ENCODE measurements around the gene NQO2.

NQO2 gene

DNA sequence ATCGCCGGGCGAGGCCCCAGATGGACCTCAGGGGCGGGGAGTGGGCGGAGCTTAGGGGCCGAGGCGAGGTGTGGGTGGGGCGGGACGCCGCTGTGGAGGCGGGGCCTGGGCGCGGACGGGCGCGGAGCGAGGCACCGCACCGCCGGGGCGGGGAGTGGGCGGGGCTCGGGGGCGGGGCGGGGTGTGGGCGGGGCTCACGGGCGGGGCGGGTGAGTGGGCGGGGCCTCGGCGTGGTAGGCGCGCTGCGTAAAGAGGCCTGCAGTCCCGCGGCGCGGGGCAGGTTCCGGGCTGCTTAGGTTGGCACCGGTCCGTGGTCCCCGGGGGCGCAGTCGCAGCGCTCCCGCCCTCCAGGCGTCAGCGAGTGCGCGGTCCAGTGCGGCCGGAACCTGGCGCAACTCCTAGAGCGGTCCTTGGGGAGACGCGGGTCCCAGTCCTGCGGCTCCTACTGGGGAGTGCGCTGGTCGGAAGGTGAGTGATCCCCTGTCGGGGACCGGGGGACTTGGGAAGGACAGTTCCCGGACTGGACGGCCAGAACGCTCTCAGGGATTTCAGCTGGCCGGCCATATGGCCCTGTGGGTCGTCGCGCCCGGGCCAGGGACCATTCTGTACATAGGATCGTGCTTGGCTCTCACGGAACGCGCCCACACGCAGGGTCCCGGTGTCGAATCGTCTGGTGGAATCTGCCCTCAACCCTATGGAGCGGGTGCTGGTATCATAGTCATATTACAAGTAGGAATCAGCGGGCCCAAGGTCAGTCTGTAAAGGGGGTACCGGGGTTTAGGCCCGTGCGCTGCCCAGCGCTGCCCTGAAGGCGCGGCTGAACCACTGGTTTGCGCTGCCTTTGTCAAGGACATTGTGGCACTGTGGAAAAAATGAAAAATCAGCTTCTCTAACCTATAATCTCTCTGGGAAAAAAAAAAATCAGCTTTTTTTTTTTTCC lies at the start of gene NQO2 (continued):
- no peak for TF ChIP-seq ZNF26 (tag by site-specific recombination; IDR thresholded peaks at IDR 0.05)
- TF ChIP-seq ZNF174 (tag by site-specific recombination; IDR thresholded peaks at IDR 0.05): no peak
- no peak for TF ChIP-seq ZNF670 (tag by site-specific recombination; IDR thresholded peaks at IDR 0.05; ENCODE audit: low read depth)
- TF ChIP-seq ZNF404 (tag by site-specific recombination; IDR thresholded peaks at IDR 0.05): no peak
- TF ChIP-seq ZBTB6 (tag by site-specific recombination; IDR thresholded peaks at IDR 0.05): no peak
- TF ChIP-seq ZNF223 (tag by site-specific recombination; IDR thresholded peaks at IDR 0.05): no peak
- TF ChIP-seq ZNF571 (tag by site-specific recombination; IDR thresholded peaks at IDR 0.05): no peak
- TF ChIP-seq REPIN1 (tag by site-specific recombination; IDR thresholded peaks at IDR 0.05; ENCODE audit: low read depth): no peak
- TF ChIP-seq ZNF549 (tag by site-specific recombination; IDR thresholded peaks at IDR 0.05): no peak
- TF ChIP-seq ZNF645 (tag by site-specific recombination; IDR thresholded peaks at IDR 0.05): no peak
- TF ChIP-seq ZNF521 (tag by site-specific recombination; IDR thresholded peaks at IDR 0.05): no peak
- no peak for TF ChIP-seq ZNF843 (tag by site-specific recombination; IDR thresholded peaks at IDR 0.05)
- no peak for TF ChIP-seq ZNF132 (tag by site-specific recombination; IDR thresholded peaks at IDR 0.05; ENCODE audit: borderline replicate concordance)
- no peak for TF ChIP-seq BCL11A (tag by site-specific recombination; IDR thresholded peaks at IDR 0.05; ENCODE audit: low read depth)
- peak; percentile 77 for TF ChIP-seq SP2 (tag by site-specific recombination; IDR thresholded peaks at IDR 0.05)
- TF ChIP-seq ZNF354C (tag by site-specific recombination; IDR thresholded peaks at IDR 0.05; ENCODE audit: borderline replicate concordance, low read depth): no peak
- no peak for TF ChIP-seq ZNF776 (tag by site-specific recombination; IDR thresholded peaks at IDR 0.05; ENCODE audit: borderline replicate concordance)
- TF ChIP-seq, protein P1, sequence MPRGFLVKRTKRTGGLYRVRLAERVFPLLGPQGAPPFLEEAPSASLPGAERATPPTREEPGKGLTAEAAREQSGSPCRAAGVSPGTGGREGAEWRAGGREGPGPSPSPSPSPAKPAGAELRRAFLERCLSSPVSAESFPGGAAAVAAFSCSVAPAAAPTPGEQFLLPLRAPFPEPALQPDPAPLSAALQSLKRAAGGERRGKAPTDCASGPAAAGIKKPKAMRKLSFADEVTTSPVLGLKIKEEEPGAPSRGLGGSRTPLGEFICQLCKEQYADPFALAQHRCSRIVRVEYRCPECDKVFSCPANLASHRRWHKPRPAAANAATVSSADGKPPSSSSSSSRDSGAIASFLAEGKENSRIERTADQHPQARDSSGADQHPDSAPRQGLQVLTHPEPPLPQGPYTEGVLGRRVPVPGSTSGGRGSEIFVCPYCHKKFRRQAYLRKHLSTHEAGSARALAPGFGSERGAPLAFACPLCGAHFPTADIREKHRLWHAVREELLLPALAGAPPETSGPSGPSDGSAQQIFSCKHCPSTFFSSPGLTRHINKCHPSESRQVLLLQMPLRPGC (tag by site-specific recombination; IDR thresholded peaks at IDR 0.05): no peak
- TF ChIP-seq, protein P2, sequence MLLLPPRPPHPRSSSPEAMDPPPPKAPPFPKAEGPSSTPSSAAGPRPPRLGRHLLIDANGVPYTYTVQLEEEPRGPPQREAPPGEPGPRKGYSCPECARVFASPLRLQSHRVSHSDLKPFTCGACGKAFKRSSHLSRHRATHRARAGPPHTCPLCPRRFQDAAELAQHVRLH (tag by site-specific recombination; IDR thresholded peaks at IDR 0.05): no peak
- TF ChIP-seq GFI1B (tag by site-specific recombination; IDR thresholded peaks at IDR 0.05): no peak
- no peak for TF ChIP-seq MEIS1 (CRISPR knock-in tag; IDR thresholded peaks at IDR 0.05; ENCODE audit: borderline replicate concordance)
- TF ChIP-seq KLF16 (tag by site-specific recombination; IDR thresholded peaks at IDR 0.05): no peak
- no peak for TF ChIP-seq ZNF791 (tag by site-specific recombination; IDR thresholded peaks at IDR 0.05)
- peak; percentile 48 for TF ChIP-seq SP7 (tag by site-specific recombination; IDR thresholded peaks at IDR 0.05)
- no peak for TF ChIP-seq ZEB2 (tag by site-specific recombination; IDR thresholded peaks at IDR 0.05)
- TF ChIP-seq, protein P3, sequence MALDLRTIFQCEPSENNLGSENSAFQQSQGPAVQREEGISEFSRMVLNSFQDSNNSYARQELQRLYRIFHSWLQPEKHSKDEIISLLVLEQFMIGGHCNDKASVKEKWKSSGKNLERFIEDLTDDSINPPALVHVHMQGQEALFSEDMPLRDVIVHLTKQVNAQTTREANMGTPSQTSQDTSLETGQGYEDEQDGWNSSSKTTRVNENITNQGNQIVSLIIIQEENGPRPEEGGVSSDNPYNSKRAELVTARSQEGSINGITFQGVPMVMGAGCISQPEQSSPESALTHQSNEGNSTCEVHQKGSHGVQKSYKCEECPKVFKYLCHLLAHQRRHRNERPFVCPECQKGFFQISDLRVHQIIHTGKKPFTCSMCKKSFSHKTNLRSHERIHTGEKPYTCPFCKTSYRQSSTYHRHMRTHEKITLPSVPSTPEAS (tag by site-specific recombination; IDR thresholded peaks at IDR 0.05): no peak
- no peak for TF ChIP-seq ZNF202 (tag by site-specific recombination; IDR thresholded peaks at IDR 0.05; ENCODE audit: borderline replicate concordance)
- no peak for TF ChIP-seq HOXD13 (CRISPR knock-in tag; IDR thresholded peaks at IDR 0.05; ENCODE audit: borderline replicate concordance)
- no peak for TF ChIP-seq ZNF394 (tag by site-specific recombination; IDR thresholded peaks at IDR 0.05; ENCODE audit: borderline replicate concordance)
- TF ChIP-seq ZNF501 (tag by site-specific recombination; IDR thresholded peaks at IDR 0.05): no peak
- TF ChIP-seq ZNF623 (tag by site-specific recombination; IDR thresholded peaks at IDR 0.05): no peak
- TF ChIP-seq GLI2 (tag by site-specific recombination; IDR thresholded peaks at IDR 0.05; ENCODE audit: borderline replicate concordance, low read depth): no peak
